D341Med (cell line): ENCODE results near the gene SLC7A11.
A peak's percentile ranks its signal among the peaks of the same experiment; 100 is the strongest.

ENCODE experiments used
- DNase-seq: peaks from one replicate; pipeline ENCODE4 v3.0.0; 2012; ENCODE audit warnings: low spot score

The SLC7A11 gene

DNA sequence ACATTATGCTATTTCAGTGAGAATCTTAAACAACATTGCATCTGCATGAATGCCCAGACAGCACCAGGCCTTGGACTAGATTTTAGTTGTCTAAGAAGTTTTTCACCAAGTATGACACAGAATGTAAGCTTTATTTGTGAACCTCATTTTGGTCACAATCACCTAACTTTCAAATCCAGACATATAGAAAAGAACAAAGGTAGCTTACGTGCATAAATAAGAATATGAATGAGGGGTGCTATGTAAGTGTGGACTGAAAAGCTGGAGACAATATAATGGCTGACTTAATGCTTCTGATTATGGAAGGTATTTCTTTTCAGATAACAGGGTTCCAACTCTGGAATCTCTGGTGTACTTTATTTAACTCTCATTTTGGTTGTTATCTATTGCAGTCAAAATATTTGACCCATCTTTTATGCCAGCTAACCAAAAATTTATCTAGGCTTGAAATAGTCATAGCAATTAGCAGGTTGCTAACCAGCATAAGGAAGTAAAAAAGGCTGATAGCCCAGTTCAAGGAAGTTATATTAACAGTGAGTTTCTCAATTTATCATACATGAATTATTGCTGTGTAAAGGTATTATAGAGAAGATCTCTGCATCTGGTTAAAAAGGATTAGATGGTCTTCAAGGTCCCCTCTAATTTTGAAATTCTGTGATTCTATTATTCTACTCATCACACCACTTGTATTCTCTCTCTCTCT is 36.5 kb downstream of the SLC7A11 start:
- no peak for DNase-seq

DNA sequence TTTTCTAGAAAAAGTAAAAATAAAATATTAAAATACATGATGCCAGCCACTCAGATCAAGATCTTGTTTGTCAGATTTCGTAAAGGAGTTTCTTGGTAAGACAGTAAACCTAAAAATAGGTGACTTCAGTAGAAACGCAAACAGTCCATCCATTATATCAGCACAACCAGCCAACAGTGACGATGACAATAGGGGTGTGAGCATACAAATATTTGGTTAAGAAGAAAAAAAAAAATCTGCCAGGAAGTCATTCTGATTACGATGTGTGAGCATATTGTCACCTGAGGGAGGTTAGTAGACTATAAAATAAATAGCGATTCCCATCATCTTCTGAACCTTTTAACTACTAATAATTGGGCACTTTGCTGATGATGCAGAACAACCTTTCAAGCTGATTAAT is 37.6 kb downstream of the SLC7A11 start:
- DNase-seq = no peak

DNA sequence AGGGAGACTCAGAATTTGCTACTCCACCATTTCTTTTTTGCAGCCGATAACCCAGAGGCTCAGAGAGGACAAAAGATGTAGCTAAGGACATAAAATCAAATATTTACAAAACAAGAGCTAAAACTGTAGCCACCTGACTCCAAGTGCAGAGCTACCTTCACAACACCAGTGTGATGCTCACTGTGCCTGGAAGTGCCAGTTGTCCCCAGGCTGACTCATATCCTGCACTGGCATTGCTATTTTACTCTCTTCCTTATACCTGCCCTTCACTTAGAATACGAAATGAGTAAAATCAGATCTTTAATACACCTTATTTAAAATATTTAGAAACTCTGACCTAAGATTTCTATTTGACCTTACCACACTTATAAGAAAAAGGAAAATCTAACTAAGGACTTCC is 39.5 kb downstream of the SLC7A11 start:
- no peak for DNase-seq

DNA sequence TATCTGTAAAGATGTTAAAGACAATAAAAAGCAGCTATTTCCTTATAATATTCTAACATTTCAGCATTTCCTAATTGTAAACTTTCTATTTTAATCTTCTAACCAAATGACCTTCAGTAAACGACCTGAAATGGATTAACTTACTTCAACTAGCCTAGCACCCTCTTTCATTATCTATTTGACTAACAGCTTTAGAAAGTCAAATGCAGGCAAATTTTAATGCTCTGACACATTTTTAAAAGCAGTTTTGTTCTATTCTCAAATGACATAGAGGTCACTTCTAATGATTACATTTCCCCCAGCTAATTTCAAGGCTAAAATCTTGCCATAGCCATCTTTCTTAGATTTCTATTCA is 41.9 kb downstream of the SLC7A11 start:
- no peak for DNase-seq

DNA sequence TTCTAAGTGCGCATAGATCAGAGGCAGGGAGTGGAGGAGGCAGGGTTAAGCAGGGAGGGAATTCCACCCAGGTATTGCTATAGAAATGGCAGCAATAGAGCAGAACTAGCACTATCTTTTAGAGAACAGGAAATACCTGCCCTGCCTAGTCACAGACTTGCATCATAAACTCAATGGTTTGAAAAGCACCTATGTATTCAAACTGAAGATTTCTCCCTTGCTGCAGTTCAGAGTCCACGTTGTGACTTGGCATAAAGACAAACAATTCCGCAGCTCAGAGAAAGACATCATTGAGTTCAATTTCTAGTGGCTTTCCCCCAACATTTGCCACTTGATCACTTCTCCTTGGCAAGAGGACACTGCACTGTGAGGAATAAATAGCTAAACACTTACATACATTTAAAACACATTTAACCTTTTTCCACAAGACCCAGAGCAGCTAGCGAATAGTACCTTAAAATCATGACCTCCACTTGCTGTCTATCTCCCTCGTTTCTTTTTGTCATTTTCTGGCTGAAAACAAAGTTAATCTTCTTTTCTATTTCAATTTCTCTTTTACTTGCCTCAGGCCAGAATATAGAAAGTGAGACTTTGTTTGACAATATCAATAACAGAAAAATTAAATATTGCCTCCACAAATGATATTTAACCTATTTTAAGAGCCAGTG is 42.4 kb downstream of the SLC7A11 start:
- peak; percentile 13 for DNase-seq

DNA sequence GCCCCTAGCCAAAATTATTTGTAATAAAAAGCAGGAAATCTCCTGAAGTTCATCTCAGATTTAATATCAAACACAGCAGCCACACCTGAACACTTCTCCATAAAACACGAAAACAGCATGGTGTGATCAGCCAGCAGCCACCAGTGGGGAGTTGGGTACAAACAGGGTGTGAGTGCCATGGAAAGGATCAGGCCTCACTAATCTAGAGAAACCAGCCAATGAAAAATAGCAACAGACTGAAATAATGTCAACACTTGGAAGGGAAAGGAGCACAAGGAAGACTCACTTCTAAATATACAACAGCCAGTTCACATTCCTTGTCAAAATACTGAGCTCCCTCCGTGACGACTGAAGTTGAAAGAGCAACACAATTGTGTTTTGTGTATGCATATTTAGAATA is 46.0 kb downstream of the SLC7A11 start:
- no peak for DNase-seq

DNA sequence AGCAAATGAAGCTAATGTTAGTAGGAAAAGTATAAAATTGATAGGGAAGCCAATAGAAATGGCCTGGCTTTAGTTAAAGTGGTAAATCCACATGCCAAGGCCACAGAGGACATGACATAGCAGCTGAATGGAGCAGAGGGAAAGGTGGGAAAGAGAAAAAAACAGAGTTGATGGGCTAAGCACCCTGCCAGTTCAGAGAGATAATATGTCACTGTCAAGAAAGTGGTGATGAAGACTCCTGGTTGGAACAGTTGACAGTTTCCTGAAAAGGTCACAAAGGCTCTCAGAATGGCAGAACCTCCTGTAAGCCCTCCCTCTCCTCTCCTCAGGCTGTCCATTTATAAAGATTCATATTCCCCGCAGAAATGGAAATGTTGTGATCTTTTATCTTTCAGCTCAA is 48.2 kb downstream of the SLC7A11 start:
- no peak for DNase-seq

DNA sequence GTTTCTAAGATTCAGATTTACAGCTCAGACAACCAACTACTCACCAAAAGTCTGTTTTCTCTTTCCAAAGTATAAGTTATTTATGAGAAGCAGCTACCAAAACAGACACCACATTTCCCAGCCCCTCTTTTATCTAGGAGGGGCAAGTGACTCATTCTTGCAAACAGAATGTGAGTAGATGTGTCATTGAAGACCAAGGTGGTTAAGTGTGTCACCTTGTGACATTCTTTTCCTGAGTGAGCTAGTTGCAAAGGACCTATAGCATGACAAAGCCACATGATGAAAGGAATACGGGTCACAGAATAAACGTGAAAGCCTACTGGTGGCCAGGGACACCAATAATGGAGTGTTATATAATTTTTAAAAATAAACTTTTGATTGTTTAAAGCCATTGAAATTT is 50.0 kb downstream of the SLC7A11 start:
- DNase-seq = no peak

DNA sequence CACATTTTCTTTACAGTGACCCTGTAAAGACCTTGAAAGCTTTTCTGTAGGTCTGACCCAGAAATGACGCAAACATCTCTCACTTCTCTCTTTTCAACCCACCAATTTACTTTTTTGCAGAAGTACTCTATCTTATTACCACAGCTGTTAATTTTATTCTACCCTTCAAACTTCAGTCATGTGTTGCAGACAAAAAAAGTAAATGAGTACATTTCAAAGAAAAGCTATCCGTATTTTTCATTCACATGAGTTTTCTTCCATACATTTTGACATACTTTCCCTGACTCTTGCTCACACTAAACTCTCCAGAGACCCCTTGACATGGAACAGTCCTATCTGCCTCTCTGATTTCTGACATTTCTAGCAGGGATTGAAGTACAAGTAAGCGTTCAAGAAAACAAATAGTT is 51.7 kb downstream of the SLC7A11 start:
- no peak for DNase-seq

DNA sequence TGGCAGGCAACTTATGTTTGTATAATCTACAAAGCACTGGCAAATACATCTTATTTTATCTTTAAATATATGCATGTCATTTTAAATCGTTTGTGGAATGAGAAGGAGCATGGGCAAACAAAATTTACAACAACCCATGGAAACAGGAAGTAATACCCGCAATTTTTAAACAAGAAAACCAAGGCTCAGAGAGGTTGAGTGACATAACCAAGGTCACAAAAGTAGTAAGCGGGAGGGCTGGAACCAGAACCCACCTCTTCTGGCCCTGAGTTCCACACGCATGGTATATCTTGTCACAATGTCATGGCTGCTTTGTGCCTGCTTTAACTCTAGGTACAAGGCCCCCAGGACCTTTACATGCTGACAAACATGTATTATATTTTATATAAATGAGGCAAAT is 52.9 kb downstream of the SLC7A11 start:
- no peak for DNase-seq

DNA sequence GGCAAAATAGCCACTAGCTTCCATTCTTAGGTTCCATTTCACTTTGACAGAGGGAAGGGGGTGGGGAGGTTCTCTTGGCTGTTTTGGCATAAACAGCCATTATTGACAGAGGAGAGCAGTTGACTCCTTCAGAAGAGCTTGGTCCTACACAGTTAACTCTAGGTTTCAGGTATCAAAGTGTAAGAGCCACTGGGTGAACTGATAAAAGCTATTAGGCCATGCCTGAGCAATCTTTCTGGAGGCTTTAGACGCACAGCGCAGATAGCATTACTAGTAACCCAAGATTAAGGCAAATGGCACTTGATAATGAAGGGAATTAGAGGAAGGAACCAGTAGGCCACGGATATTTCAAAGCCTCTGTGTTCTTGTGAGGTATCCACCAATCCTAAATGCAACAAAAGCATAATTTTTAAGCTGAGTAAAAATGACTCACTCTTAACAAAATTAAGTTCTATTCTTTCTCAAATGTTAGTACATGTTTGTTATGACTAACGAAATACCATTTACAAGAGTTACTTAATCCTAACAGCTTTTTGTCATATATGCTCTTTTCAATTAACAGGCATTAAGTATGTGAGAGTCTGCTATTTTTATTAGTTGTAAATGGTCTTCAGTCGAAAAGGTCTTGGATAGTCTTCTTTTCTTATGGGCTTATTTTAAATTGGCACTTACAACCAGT is 53.6 kb downstream of the SLC7A11 start:
- no peak for DNase-seq

DNA sequence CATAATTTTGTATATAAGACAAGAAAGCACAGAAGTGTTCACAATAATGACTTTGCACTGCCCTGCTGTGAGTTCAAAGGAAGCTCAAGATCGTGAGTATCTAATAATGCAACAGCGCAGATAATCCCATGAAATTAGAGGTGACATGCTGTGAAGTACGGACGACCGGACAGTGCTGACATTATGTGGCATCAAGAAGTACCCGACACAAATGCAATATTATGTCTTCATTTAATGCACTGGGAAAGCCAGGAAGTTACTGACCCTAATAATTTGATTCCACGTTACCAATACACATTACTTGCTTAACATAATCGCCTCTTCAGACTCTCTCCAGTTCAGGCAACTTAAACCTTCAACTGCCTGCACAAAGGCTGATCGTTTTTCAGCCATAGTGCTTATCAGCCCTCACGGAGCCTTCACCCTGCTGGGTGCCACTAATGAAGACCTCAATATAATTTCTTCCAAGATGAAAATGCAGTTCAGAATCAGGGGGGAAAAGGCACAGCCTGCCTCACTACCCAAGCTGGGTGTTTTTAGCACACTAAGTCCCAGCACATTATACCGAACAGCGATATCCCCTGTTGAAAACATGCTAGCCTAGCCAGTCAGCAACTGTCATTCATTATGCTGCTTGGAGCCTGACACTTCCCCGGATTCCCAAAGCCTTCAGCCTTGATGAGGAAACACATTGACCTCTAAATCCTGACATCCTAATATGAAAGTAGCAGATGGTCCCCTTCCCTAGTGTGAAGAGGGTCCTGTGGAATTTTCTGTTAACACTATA is 56.1 kb downstream of the SLC7A11 start:
- no peak for DNase-seq

DNA sequence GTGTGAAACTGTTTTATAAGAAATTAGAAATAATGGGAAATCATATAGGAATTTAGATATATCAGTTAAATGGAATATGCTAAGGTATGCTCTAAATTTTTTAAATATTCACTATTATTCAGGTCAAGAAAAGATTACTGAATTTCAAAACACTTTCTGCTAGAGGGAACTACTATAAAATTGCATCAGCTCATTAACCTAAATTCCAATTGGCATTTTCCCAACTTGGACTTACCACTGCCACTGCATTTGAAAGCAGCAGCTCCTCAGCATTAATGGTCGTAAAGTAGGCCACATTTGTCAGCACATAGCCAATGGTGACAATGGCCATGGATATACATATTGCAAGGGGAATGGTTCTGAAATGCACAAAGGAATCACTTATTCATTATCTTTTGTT is 57.3 kb downstream of the SLC7A11 start:
- DNase-seq = no peak

DNA sequence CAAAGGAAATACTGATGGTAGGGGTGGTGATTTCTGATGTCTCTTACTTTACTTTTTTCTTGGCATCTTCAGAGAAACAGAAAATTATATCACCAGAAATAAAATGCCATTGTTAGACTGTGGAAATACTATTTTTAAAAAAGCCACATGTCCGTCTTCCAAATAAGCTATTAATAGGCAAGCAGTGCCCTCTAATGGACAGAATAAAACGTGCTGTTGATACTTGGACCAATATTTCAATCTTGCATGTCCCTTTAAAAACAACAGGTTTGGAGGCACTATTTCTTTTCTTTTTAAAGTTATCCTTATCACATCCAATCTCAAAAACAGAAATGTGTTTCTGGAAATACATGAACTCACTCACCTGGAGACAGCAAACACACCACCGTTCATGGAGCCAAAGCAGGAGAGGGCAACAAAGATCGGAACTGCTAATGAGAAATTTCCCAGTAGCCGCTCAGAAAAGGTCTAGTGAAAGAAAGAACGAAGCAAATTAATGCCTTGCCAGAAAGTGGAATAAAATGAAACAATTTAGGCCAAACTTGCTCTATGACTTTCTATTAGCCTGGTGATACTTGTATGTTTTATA is 59.2 kb downstream of the SLC7A11 start:
- DNase-seq = peak; percentile 37

DNA sequence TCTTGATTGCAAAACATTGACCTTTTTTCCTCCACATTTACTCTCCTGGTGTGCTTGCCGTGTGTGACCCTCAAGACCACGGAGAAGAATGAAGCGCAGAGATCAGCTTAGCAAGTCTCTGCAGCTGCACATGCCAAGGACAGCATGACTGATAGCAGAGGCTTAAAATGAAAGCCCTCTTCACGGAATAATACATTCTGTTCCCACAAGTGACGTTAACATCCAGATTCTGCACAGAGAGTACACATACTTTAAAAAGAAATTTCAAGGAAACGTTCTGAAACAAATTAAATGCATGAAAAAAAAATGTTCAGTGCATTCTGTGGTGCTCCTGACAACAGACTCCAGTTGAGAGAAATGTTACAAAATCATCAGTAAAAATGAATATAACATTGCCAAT is 60.9 kb downstream of the SLC7A11 start:
- no peak for DNase-seq

DNA sequence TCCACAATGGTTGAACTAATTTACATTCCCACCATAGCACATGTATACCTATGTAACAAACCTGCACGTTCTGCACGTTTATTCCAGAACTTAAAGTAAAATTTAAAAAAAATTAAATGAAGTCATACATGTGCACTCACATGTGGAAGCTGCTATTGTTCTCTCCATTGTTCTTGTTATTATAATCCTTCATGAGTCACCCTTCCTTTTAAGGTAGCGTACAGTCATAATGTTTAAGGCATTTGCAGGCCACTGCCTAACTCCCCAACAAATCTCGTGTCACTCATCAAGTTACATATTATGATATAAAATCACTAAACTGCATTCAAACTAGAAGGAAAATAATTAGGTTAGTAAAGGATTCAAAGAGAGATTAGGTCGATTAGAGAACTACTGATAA is 63.6 kb downstream of the SLC7A11 start:
- DNase-seq = no peak

DNA sequence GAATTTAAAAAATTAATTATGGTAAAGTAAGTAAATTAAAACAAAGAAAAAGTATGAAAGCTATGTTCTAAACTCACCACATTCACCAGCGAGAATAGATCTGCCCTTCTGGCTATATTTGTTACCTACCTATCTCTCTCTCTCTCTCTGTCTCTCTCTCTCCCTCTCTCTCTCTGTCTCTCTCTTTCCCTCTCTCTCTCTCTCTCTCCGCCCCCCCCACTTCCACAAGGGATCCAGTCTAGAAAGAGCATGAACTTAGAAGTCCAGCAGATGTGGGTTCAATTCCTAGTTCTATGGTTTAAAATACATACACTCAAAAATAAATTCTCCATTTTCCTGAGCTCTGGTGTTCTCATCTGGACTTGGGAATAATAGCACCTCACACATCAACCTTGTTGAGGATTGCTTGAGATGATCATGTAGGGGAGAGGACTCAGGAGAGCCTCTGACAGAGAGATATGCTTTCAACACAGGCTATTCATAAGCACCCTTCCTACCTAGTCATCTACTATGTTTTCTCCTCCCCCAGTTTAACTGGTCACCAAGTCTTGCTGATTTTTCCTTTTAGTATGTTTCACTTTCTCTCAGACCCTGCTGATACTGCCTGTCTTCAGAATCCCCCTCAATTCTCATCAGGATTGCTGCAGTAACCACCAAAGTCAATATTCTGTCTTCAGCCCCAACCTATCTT is 64.7 kb downstream of the SLC7A11 start:
- DNase-seq = no peak

DNA sequence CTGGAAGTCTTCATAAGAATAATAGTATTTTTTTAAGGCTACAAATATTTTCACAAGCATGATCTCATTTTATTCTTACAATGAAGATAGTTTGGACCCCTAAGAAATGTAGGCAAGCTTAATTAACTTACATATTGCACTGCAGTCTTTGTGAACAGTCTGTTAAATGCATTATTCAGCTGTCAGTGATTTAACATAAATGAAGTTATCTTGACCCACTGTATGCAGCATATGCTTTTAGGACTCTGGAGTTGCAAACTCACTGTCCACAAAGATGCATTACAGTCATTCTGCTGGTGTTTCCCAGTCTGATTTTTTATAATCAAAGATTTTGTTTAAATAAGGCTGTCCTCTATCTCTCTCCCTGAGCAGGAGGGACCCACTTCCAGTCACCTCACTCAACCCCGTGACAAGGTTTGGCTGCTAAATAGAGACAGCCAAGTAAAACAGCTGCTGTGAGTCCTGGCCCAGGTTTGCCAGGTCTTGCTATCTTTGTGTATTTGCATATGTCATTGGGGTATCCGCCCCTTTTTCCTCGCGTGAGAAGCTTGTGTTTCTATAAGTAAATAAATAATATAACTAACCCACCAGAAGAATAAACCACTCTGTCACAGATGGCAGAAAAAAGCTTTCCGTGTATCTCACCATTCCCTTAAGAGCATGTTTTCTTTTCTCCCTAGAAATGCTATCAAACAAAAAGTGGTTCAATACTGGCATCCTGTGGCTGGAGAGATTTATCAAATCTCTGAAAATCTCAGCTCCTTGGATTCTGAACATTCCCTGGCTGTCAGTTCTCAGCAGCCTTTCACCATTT is 67.0 kb downstream of the SLC7A11 start:
- peak; percentile 36 for DNase-seq

DNA sequence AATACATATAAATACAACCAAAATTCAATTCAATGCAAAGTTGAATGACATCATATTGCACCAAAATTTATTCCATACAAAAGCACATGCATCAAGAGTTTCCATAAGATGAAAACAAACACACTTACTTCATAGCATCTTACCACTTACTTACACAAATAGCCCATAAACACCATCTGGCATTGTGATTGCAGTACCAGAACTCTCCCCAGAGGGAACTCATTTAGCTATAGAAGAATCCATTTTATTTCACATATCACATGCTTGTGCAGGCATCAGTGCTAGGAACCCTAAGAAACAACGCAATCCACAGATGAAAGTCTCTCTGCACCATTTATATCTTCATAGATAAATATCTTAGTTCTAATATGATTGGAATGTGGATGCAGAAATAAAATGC is 77.9 kb downstream of the SLC7A11 start:
- no peak for DNase-seq

DNA sequence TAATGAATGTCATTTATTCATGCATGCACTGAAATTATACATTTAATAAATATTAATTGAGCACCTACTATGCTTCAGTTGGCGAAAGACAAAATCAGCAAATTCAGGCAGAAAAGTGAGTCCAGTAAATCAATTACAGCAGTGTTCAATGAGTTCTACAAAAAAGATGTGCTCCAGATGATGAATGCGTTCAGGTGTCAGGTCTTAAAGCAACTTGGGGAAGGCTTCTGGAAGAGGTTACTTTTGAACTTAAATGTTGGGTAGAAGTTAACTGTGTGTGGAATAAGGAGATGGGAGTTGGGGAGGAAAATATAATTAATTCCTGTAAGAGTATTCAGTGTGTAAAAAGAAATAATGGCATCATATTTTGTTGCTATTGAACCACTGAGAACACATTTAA is 79.0 kb downstream of the SLC7A11 start:
- DNase-seq = no peak

DNA sequence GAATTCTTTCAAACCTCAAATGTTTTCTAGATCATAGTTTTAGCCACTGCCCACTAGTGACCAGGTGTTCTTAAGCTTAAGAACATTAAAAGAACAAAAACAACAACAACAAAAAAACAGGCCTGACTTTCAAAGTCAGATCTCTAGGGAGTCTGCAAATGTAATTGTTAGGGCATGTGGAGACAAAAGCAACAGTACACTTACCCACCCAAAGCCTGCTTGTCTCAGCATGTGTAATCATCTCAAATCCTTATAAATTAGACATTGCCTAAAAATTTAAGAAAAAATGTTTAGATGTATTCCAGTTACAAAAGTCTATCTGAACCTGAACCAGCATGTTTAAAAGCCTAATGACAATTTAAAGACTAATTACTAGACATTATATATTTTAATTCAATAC is 79.9 kb downstream of the SLC7A11 start:
- no peak for DNase-seq
